Lower leg skin (tissue), 3 donors: Measurements from ENCODE around the gene MACO1.
"Not testable (repeated sequence)": the region's sequence is repeated elsewhere in the genome, so short reads cannot be mapped to it uniquely, and the experiment has no call there.

Source experiments
- CTCF ChIP-seq, 3 donors: fragments of 450-650 bp; IDR thresholded peaks; one replicate each; pipeline ENCODE4 v1.5.1; 2016; ENCODE audit warnings: antibody characterized with exemption in 3 of 3, mild to moderate bottlenecking in 3 of 3, moderate library complexity in 2 of 3
- POLR2A ChIP-seq, 2 donors: fragments of 450-650 bp; IDR thresholded peaks; one replicate each; pipeline ENCODE4 v1.6.1; 2016 to 2017; ENCODE audit warnings: antibody characterized with exemption in 2 of 2, mild to moderate bottlenecking in 1 of 2, moderate library complexity in 1 of 2

GRCh38 chr1:25388691-25389090 is 42.0 kb upstream of the MACO1 start:
- TF ChIP-seq CTCF, POLR2A (IDR thresholded peaks at IDR 0.05): not testable (repeated sequence)
